Neural progenitor cell (in vitro differentiated cells): ENCODE measurements around the gene FSCN2. TPM values are rescaled to one million over a fixed set of nuclear protein-coding genes. Genes with fewer than 3 reads are reported as not detected.

Experiments used
- DNase-seq: peaks from one replicate; pipeline ENCODE4 v3.0.0-alpha.2; 2016; ENCODE audit warnings: low spot score
- H2AFZ ChIP-seq: fragments of 200-600 bp; sonication (generic); replicated peaks from 2 replicates; pipeline ENCODE4 v1.6.1; 2016; ENCODE audit warnings: antibody characterized with exemption
- H3F3A ChIP-seq: fragments of 200-600 bp; sonication (generic); 2 replicates; pipeline ENCODE4 v1.6.1; 2016; ENCODE audit warnings: antibody characterized with exemption, low read depth
- H3K27ac ChIP-seq: fragments of 200-600 bp; sonication (generic); 2 replicates; pipeline ENCODE4 v1.5.1; 2016; ENCODE audit warnings: mild to moderate bottlenecking
- H3K27me3 ChIP-seq: fragments of 200-600 bp; sonication (generic); 2 replicates; pipeline ENCODE4 v1.6.1; 2016; ENCODE audit warnings: mild to moderate bottlenecking, moderate library complexity
- H3K36me3 ChIP-seq: fragments of 200-600 bp; sonication (generic); 2 replicates; pipeline ENCODE4 v1.5.1; 2016
- H3K4me1 ChIP-seq: fragments of 200-600 bp; sonication (generic); 2 replicates; pipeline ENCODE4 v1.6.1; 2016; ENCODE audit warnings: mixed run types
- H3K4me2 ChIP-seq: fragments of 200-600 bp; sonication (generic); 2 replicates; pipeline ENCODE4 v1.6.1; 2016
- H3K4me3 ChIP-seq: fragments of 200-600 bp; sonication (generic); 2 replicates; pipeline ENCODE4 v1.5.1; 2016
- H3K79me2 ChIP-seq: fragments of 200-600 bp; sonication (generic); 2 replicates; pipeline ENCODE4 v1.6.1; 2016; ENCODE audit warnings: low read depth
- H3K9ac ChIP-seq: fragments of 200-600 bp; sonication (generic); 2 replicates; pipeline ENCODE4 v1.6.1; 2016
- H3K9me3 ChIP-seq: fragments of 200-600 bp; sonication (generic); 2 replicates; pipeline ENCODE4 v1.5.1; 2016; ENCODE audit warnings: low read depth
- H4K20me1 ChIP-seq: fragments of 200-600 bp; sonication (generic); 2 replicates; pipeline ENCODE4 v1.6.1; 2016; ENCODE audit warnings: low read depth
- H3K27ac Mint-ChIP-seq: 3 replicates; pipeline ENCODE4 v1.8.0; 2021; ENCODE audit warnings: mixed read lengths
- H3K27me3 Mint-ChIP-seq: 2 replicates; pipeline ENCODE4 v1.8.0; 2022; ENCODE audit warnings: low read depth, mild to moderate bottlenecking, inconsistent platforms, moderate library complexity, mixed read lengths; ENCODE audit not compliant: insufficient read depth
- H3K36me3 Mint-ChIP-seq: 3 replicates; pipeline ENCODE4 v1.8.0; 2021; ENCODE audit warnings: mixed read lengths
- H3K4me1 Mint-ChIP-seq: 3 replicates; pipeline ENCODE4 v1.8.0; 2021; ENCODE audit warnings: mixed read lengths
- H3K4me3 Mint-ChIP-seq: 3 replicates; pipeline ENCODE4 v1.8.0; 2021; ENCODE audit warnings: mild to moderate bottlenecking, moderate library complexity, mixed read lengths
- H3K9me3 Mint-ChIP-seq: 3 replicates; pipeline ENCODE4 v1.8.0; 2020; ENCODE audit warnings: mixed read lengths
- EZH2 ChIP-seq: fragments of 200-600 bp; sonication (generic); IDR thresholded peaks from 2 replicates; pipeline ENCODE4 v1.6.1; 2017; ENCODE audit warnings: antibody characterized with exemption, mild to moderate bottlenecking, moderate library complexity
- EZH2phosphoT487 ChIP-seq: fragments of 200-600 bp; sonication (generic); IDR thresholded peaks from 2 replicates; pipeline ENCODE4 v1.6.1; 2017; ENCODE audit warnings: antibody characterized with exemption
- total RNA-seq: library from RNA; depleted of rRNA; stranded (reverse); fragments of >200 nt; gene quantifications from 2 replicates; pipeline ENCODE4 v1.2.3, GENCODE V29; 2015; ENCODE audit warnings: low replicate concordance
- TF ChIP-seq, protein P1 (sequence below): fragments of 200-600 bp; sonication (generic); IDR thresholded peaks from 2 replicates; pipeline ENCODE4 v1.5.1; 2017; ENCODE audit warnings: antibody characterized with exemption, mild to moderate bottlenecking

Gene FSCN2
- total RNA-seq, 1 donor from 2014 or later, result not detected

DNA sequence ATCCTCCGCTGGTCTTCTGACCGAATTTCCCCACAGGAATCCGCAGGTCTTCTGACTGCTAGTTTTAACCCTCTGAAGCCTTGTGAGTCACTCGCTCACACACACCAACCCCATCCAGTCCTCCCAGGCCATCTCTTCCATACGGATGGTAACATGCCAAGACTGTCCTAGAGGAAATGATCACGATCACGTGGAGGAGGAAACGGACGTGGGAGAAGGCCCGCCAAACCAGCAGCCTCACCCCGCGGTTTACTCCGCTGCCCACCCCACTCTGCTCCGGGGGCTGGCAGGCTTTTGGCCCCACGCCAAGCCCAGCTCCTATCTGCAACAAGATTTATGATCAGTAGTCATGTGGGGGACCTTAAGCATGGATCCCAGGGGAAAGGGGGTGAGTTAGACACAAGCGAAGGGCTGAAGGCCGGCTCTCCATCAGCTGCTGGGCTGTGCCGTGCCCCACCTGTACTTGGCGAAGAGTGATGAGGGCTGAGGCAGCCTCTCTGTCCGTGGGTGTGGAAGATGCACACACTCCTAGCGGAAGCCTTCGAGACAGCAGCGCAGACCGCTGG, 25.5 kb downstream of the FSCN2 start:
- Histone ChIP-seq H2AFZ (no peak overlapping the region), H3K4me1 (peaks cover 5% of the 10 kb centered on the region), H3F3A (peaks cover 16% of the 10 kb centered on the region), H3K4me2 (peak overlapping the region; percentile 93), H3K27me3 (no peaks in the 10 kb centered on the region), H4K20me1 (peaks cover 6% of the 10 kb centered on the region), H3K36me3 (no peaks in the 10 kb centered on the region), H3K27ac (no peak overlapping the region), H3K79me2 (peaks cover 15% of the 10 kb centered on the region), H3K9me3 (no peaks in the 10 kb centered on the region), H3K4me3 (peak overlapping the region; percentile 97), H3K9ac (no peak overlapping the region)
- DNase-seq, result no peak
- peaks cover 31% of the 10 kb centered on the region for H3K4me1 Mint-ChIP-seq
- H3K9me3 Mint-ChIP-seq, result no peaks in the 10 kb centered on the region
- no peak for TF ChIP-seq EZH2phosphoT487
- TF ChIP-seq, protein P1, sequence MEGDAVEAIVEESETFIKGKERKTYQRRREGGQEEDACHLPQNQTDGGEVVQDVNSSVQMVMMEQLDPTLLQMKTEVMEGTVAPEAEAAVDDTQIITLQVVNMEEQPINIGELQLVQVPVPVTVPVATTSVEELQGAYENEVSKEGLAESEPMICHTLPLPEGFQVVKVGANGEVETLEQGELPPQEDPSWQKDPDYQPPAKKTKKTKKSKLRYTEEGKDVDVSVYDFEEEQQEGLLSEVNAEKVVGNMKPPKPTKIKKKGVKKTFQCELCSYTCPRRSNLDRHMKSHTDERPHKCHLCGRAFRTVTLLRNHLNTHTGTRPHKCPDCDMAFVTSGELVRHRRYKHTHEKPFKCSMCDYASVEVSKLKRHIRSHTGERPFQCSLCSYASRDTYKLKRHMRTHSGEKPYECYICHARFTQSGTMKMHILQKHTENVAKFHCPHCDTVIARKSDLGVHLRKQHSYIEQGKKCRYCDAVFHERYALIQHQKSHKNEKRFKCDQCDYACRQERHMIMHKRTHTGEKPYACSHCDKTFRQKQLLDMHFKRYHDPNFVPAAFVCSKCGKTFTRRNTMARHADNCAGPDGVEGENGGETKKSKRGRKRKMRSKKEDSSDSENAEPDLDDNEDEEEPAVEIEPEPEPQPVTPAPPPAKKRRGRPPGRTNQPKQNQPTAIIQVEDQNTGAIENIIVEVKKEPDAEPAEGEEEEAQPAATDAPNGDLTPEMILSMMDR, result no peak
- no peak for TF ChIP-seq EZH2
- H3K4me3 Mint-ChIP-seq, result peak overlapping the region; percentile 90
- peak overlapping the region; percentile 79 for H3K27ac Mint-ChIP-seq
- H3K27me3 Mint-ChIP-seq, result peaks cover 23% of the 10 kb centered on the region
- H3K36me3 Mint-ChIP-seq, result peaks cover 14% of the 10 kb centered on the region

DNA sequence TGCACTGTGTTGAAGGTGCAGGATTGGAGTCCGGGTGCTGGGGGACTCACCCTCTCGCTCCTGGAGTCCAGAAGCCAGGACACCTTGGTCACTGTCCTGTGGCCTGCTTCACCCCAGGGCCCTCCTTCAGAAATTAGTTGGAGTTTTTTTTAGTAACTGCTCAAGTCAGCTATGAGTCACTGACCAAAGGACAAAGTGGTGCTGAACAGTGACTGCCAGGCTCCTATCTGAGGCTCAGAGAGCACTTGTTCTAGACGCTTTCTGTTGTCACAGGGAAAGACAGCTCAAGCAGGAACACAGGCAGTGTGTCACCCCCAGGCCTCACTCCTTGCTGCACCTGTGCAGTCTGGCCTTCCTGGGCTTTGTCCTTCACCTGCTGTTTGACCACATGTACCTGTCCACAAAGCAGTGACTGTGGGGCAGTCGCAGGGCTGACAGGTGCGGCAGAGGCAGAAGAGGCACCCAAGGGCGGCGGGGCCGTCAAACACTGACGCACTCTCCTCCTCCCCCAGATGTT, 28.1 kb downstream of the FSCN2 start:
- H3K4me1 Mint-ChIP-seq, result peaks cover 18% of the 10 kb centered on the region
- H3K4me1 ChIP-seq, result peaks cover 1% of the 10 kb centered on the region
- peaks cover 23% of the 10 kb centered on the region for H3K27me3 Mint-ChIP-seq
- H3K36me3 ChIP-seq, result no peaks in the 10 kb centered on the region
- H3K36me3 Mint-ChIP-seq, result peaks cover 7% of the 10 kb centered on the region
- no peak overlapping the region for H3K4me2 ChIP-seq
- H3K9me3 ChIP-seq, result no peaks in the 10 kb centered on the region
- TF ChIP-seq EZH2phosphoT487, result no peak
- TF ChIP-seq EZH2, result no peak
- TF ChIP-seq, protein P1, result no peak
- no peak overlapping the region for H2AFZ ChIP-seq
- no peak overlapping the region for H3K4me3 Mint-ChIP-seq
- H3K9ac ChIP-seq, result no peak overlapping the region
- H3K27ac Mint-ChIP-seq, result no peak overlapping the region
- H3K79me2 ChIP-seq, result peaks cover 7% of the 10 kb centered on the region
- H3K9me3 Mint-ChIP-seq, result no peaks in the 10 kb centered on the region
- no peaks in the 10 kb centered on the region for H4K20me1 ChIP-seq
- DNase-seq, result no peak
- no peak overlapping the region for H3K4me3 ChIP-seq
- H3K27me3 ChIP-seq, result no peaks in the 10 kb centered on the region
- no peak overlapping the region for H3K27ac ChIP-seq
- H3F3A ChIP-seq, result peaks cover 16% of the 10 kb centered on the region

DNA sequence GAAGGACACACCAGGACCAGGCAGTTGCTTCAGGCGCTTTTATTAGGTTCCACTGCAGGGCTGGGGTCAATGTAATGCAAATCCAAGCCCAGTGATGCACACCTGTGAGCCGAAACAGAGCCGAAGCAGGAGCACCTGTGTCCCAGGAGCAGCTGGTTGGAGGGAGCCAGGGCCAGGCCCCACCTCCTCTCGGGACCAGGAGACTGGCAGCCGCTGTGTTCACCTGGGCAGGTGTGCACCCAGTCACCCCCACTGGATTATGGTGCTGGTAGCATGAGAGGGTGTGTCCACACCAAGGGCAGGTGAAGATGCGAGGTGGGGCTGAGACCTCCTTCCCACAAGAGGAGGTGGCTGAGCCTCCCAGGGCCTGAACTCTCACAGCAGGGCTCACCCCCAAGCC, 28.7 kb downstream of the FSCN2 start:
- no peak for TF ChIP-seq EZH2phosphoT487
- TF ChIP-seq, protein P1, result no peak
- TF ChIP-seq EZH2, result no peak
- Histone ChIP-seq H2AFZ (no peak overlapping the region), H3K4me2 (no peak overlapping the region), H3K9me3 (no peaks in the 10 kb centered on the region), H3K4me3 (no peak overlapping the region), H3K27me3 (no peaks in the 10 kb centered on the region), H3K27ac (no peak overlapping the region), H3K4me1 (no peaks in the 10 kb centered on the region), H3K9ac (no peak overlapping the region), H3K79me2 (peaks cover under 1% of the 10 kb centered on the region), H3F3A (peaks cover 16% of the 10 kb centered on the region), H4K20me1 (no peaks in the 10 kb centered on the region), H3K36me3 (no peaks in the 10 kb centered on the region)
- H3K27ac Mint-ChIP-seq, result no peak overlapping the region
- peaks cover 20% of the 10 kb centered on the region for H3K27me3 Mint-ChIP-seq
- peaks cover 9% of the 10 kb centered on the region for H3K36me3 Mint-ChIP-seq
- H3K4me1 Mint-ChIP-seq, result peaks cover 15% of the 10 kb centered on the region
- H3K4me3 Mint-ChIP-seq, result no peak overlapping the region
- no peaks in the 10 kb centered on the region for H3K9me3 Mint-ChIP-seq
- no peak for DNase-seq
